DND-41 (cell line): ENCODE data around the gene ID3.

Experiments
- ATAC-seq: fragments of 200-7000 bp; cut with Tn5 transposase; 3 replicates; pipeline ENCODE4 v1.9.1; 2021; ENCODE audit warnings: low read depth; ENCODE audit not compliant: insufficient read depth
- DNase-seq: peaks from one replicate; pipeline ENCODE4 v3.0.0-alpha.2; 2020
- H2AFZ ChIP-seq: 2 replicates; pipeline ENCODE4 v1.6.0; 2012; ENCODE audit warnings: low read depth, low read length
- H3K27ac ChIP-seq: 2 replicates; pipeline ENCODE4 v1.5.1; 2012; ENCODE audit warnings: low read length, inconsistent platforms
- H3K27me3 ChIP-seq: fragments of 200-600 bp; sonication (generic); 2 replicates; pipeline ENCODE4 v1.6.0; 2012; ENCODE audit warnings: low read length, mild to moderate bottlenecking, inconsistent platforms; ENCODE audit not compliant: insufficient read depth, poor library complexity
- H3K36me3 ChIP-seq: 2 replicates; pipeline ENCODE4 v1.5.1; 2012; ENCODE audit warnings: low read length, inconsistent platforms; ENCODE audit not compliant: insufficient read depth
- H3K4me1 ChIP-seq: 2 replicates; pipeline ENCODE4 v1.5.1; 2012; ENCODE audit warnings: mild to moderate bottlenecking, low read length; ENCODE audit not compliant: insufficient read depth
- H3K4me2 ChIP-seq: 2 replicates; pipeline ENCODE4 v1.6.0; 2012; ENCODE audit warnings: mild to moderate bottlenecking, moderate library complexity, low read length, inconsistent platforms; ENCODE audit not compliant: insufficient read depth
- H3K4me3 ChIP-seq, 2 experiments: fragments of 200-600 bp in 1 of 2; shearing (Covaris generic) in 1 of 2; 2 replicates each; pipeline ENCODE4 v1.5.1; 2012 to 2016; ENCODE audit warnings: inconsistent platforms in 2 of 2, low read length in 2 of 2, mild to moderate bottlenecking in 2 of 2, low read depth in 1 of 2, moderate library complexity in 1 of 2
- H3K79me2 ChIP-seq: 2 replicates; pipeline ENCODE4 v1.6.0; 2012; ENCODE audit warnings: low read length, inconsistent platforms; ENCODE audit not compliant: insufficient read depth
- H3K9ac ChIP-seq: 2 replicates; pipeline ENCODE4 v1.6.0; 2012; ENCODE audit warnings: low read depth, mild to moderate bottlenecking, inconsistent platforms, low read length, moderate library complexity
- H3K9me3 ChIP-seq: 2 replicates; pipeline ENCODE4 v1.5.1; 2012; ENCODE audit warnings: low read length, moderate library complexity, mild to moderate bottlenecking, inconsistent platforms; ENCODE audit not compliant: insufficient read depth, severe bottlenecking
- H4K20me1 ChIP-seq: 2 replicates; pipeline ENCODE4 v1.6.0; 2012; ENCODE audit warnings: low read length; ENCODE audit not compliant: insufficient read depth
- EZH2 ChIP-seq: IDR thresholded peaks from 3 replicates; pipeline ENCODE4 v1.6.1; 2012; ENCODE audit warnings: borderline replicate concordance, low read depth, mild to moderate bottlenecking, moderate library complexity, low read length, inconsistent platforms; ENCODE audit not compliant: severe bottlenecking
- TF ChIP-seq, protein P1 (sequence below): IDR thresholded peaks from 2 replicates; pipeline ENCODE4 v1.5.1; 2012; ENCODE audit warnings: borderline replicate concordance, low read length, moderate library complexity, mild to moderate bottlenecking; ENCODE audit not compliant: poor library complexity, severe bottlenecking; ENCODE audit errors: extremely low read depth

ID3 gene

DNA sequence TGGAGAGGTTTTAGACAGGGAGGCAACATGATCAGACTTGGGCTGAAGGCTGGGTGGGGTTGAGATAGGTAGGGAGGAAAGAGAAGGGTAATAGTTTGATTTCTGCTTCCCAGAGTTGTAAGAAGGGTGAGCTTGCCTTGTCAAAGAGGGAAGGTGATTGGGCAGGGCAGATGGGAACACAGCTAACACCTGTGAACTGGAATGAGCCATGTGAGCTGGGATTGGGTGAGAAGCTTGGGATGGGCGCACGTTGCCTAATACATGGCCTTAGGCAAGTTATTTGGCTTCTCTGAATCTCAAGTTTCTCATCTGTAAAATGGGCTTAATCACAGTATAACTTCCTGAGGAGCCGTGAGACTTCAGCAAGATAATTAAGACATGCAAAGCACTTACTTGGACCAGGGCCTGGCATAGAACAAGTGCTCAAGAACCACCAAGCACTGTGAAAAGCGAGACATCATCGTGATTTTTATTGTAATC lies 33.8 kb upstream of the ID3 start:
- DNase-seq, result no peak
- peaks cover 22% of the 10 kb centered on the region for H3K4me1 ChIP-seq
- no peaks in the 10 kb centered on the region for H3K79me2 ChIP-seq
- H3K9me3 ChIP-seq, result no peaks in the 10 kb centered on the region
- H4K20me1 ChIP-seq, result no peaks in the 10 kb centered on the region
- no peak overlapping the region for H3K9ac ChIP-seq
- H2AFZ ChIP-seq, result no peak overlapping the region
- TF ChIP-seq EZH2, result no peak
- TF ChIP-seq, protein P1, sequence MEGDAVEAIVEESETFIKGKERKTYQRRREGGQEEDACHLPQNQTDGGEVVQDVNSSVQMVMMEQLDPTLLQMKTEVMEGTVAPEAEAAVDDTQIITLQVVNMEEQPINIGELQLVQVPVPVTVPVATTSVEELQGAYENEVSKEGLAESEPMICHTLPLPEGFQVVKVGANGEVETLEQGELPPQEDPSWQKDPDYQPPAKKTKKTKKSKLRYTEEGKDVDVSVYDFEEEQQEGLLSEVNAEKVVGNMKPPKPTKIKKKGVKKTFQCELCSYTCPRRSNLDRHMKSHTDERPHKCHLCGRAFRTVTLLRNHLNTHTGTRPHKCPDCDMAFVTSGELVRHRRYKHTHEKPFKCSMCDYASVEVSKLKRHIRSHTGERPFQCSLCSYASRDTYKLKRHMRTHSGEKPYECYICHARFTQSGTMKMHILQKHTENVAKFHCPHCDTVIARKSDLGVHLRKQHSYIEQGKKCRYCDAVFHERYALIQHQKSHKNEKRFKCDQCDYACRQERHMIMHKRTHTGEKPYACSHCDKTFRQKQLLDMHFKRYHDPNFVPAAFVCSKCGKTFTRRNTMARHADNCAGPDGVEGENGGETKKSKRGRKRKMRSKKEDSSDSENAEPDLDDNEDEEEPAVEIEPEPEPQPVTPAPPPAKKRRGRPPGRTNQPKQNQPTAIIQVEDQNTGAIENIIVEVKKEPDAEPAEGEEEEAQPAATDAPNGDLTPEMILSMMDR, result no peak
- ATAC-seq, result no peak
- H3K4me2 ChIP-seq, result no peak overlapping the region
- no peaks in the 10 kb centered on the region for H3K27me3 ChIP-seq
- no peak overlapping the region for H3K4me3 ChIP-seq
- no peak overlapping the region for H3K27ac ChIP-seq
- H3K36me3 ChIP-seq, result no peaks in the 10 kb centered on the region

DNA sequence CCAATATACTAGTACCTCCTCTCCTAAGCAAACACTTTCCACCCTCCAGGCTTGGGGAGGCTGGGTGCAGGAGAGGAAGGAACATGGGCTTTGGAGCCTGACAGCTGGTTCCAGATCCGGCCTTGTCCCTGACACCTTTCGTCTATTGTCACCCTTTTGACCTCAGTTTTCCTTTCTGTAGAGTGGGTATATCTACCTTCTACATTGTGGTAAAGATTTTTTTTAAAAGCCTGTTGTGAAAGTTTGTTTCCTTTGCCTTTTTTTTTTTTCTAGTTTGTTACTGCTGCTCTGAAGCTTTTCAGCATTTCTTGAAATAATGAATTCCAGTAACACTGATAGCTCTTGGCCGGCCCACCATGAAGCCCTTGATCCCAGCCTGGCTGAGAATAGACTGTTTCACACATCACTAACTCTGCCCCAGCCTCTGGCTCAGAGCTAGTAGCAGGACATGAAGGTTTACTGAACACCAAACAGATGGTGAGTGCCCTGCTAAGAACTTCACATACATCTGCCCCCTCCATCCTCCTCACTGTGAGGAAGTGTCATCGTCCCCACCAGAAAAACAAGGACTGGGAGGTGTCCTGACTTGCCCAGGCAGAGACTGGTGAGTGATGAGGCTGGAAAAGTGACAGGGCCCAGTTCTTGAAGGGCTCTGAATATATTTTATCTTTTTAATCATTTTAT lies 33.0 kb upstream of the ID3 start:
- Histone ChIP-seq H3K4me2 (no peak overlapping the region), H3K27ac (no peak overlapping the region; the same call in 1 of the 2 replicates), H3K9ac (no peak overlapping the region), H3K4me1 (peaks cover 15% of the 10 kb centered on the region), H2AFZ (no peak overlapping the region), H3K36me3 (no peaks in the 10 kb centered on the region), H3K4me3 (no peak overlapping the region), H3K79me2 (no peaks in the 10 kb centered on the region), H4K20me1 (no peaks in the 10 kb centered on the region), H3K9me3 (no peaks in the 10 kb centered on the region), H3K27me3 (no peaks in the 10 kb centered on the region)
- no peak for DNase-seq
- ATAC-seq, result peak; percentile 72; the same call in 2 of the 3 replicates
- TF ChIP-seq, protein P1, result no peak
- TF ChIP-seq EZH2, result no peak

DNA sequence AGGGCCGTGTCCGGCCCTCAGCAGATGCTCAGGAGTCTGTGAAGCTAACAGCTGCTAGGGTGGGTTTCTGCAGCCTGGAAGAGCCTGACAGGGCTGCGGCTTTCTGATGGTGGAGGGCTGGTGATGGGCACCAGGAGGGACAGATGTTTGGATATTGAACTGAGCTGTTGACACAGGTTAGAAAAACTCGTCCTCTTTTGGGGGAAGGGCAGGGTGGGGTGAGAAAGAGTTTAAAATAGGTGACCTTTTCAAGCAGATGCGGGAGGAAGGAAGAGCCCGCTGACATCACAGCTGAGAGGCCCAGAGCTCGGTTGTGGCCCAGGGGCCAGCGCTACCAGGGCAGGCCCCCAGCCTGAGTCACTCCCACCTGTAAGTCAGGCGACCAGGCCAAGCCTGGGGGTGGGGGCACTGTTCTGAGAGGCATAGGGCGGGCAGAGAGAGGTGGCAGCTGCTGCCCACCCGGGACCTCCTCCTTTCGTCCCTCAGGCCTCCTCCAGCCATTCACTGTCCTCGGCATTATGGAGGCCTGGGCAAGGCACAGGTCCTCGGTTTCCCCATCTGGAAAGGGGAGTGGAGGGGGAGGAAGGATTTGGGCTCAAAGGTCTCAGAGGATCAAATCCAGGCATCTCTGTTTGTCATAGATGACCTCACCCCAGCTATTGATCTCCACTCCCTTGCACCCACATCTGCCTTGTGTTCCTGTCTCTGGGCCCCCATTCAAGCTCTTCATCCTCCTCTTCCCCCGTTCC lies 32.3 kb upstream of the ID3 start:
- Histone ChIP-seq H3K36me3 (no peaks in the 10 kb centered on the region), H3K4me1 (peaks cover 15% of the 10 kb centered on the region), H3K4me2 (no peak overlapping the region), H3K9me3 (no peaks in the 10 kb centered on the region), H2AFZ (no peak overlapping the region), H3K27ac (no peak overlapping the region; the same call in 1 of the 2 replicates), H3K79me2 (no peaks in the 10 kb centered on the region), H3K9ac (no peak overlapping the region), H3K4me3 (no peak overlapping the region), H4K20me1 (no peaks in the 10 kb centered on the region), H3K27me3 (no peaks in the 10 kb centered on the region)
- no peak for ATAC-seq
- no peak for DNase-seq
- TF ChIP-seq, protein P1, result no peak
- no peak for TF ChIP-seq EZH2
